ENCODE results near the gene ERC1. TPM values are rescaled to one million over a fixed set of nuclear protein-coding genes. Genes with fewer than 3 reads are reported as not detected.

The ERC1 gene
- total and polyA plus RNA-seq, 9 of the 15 experiments (the other 6 are each of a cell fraction or from before 2014, with no cell fraction given): 0.74 to 11.8 (median 4.8) TPM

GRCh38 chr12:944211-944610 is 46.8 kb upstream of the ERC1 start:
- peaks cover 36% of the 10 kb centered on the region for H3K79me2 ChIP-seq (ENCODE audit: control insufficient read depth, insufficient read depth, low read length)
- no peak overlapping the region for H3K4me2 ChIP-seq (ENCODE audit: insufficient read depth, low read length)
- ATAC-seq (no peak), DNase-seq (ENCODE audit: extremely low read depth in 1 of 4, low spot score in 3 of 4) (no peak), FAIRE-seq (no peak)
- no peaks in the 10 kb centered on the region for H3K27me3 ChIP-seq (ENCODE audit: control insufficient read depth in 2 of 2, insufficient read depth in 2 of 2, low read length in 2 of 2)
- no peak overlapping the region for H3K4me3 ChIP-seq
- no peak overlapping the region for H3K27ac ChIP-seq (ENCODE audit: extremely low read depth, low read depth, low read length)
- 81% methylated on average over 4 of the region's 7 CpGs for WGBS (ENCODE audit: insufficient coverage, low coverage, missing lambda C conversion rate)
- BruUV-seq (replicated peaks): no TSS peak
- H2AFZ ChIP-seq (ENCODE audit: low read depth, low read length): no peak overlapping the region
- peaks cover 17% of the 10 kb centered on the region; the same call in 2 of the 3 replicates for H3K36me3 ChIP-seq (ENCODE audit: control insufficient read depth, insufficient read depth, low read length)
- H3K4me1 ChIP-seq (replicated peaks in 1 of 2; ENCODE audit: control insufficient read depth in 2 of 2, insufficient read depth in 2 of 2, low read length in 2 of 2): peaks cover 0 to 2% of the 10 kb centered on the region in 2 experiments; a peak in 2 of 5 replicates
- in situ Hi-C loops (cut with MboI): no loop called here
- TF ChIP-seq EZH2 (IDR thresholded peaks at IDR 0.05; ENCODE audit: borderline replicate concordance, low read depth, low read length) (no peak), KDM2B (CRISPR knock-in tag; IDR thresholded peaks at IDR 0.05) (no peak), KDM1A (IDR thresholded peaks at IDR 0.05) (no peak), MAFG (tag; conservative IDR thresholded peaks at IDR 0.05) (no peak), MEF2A (IDR thresholded peaks at IDR 0.05; ENCODE audit: control insufficient read depth, low read depth, low read length) (no peak), ZNF57 (CRISPR knock-in tag; IDR thresholded peaks at IDR 0.05) (no peak), MCM2 (IDR thresholded peaks at IDR 0.05; ENCODE audit: low read depth) (no peak), FOXK2 (conservative IDR thresholded peaks at IDR 0.05 in 1 of 2, IDR thresholded peaks at IDR 0.05 in 1 of 2; ENCODE audit: low read depth in 2 of 2) (no peak), NFYB (IDR thresholded peaks at IDR 0.05; ENCODE audit: extremely low read depth, insufficient read length) (no peak), ZC3H8 (IDR thresholded peaks at IDR 0.05) (no peak), MXD1 (CRISPR knock-in tag; IDR thresholded peaks at IDR 0.05; ENCODE audit: borderline replicate concordance, poor library complexity, severe bottlenecking) (no peak)
- no peaks in the 10 kb centered on the region for H3K9me1 ChIP-seq (ENCODE audit: control insufficient read depth, insufficient read depth, low read length)
- H3K9ac ChIP-seq (ENCODE audit: insufficient read depth in 1 of 2, low read depth in 2 of 2, low read length in 2 of 2): no peak overlapping the region
- POLR2A ChIA-PET: no interaction called here
- CTCF ChIA-PET (ENCODE audit: low intra/inter-chr PET ratio): no interaction called here
- intact Hi-C loops (cut with micrococcal nuclease): no loop called here
- H4K20me1 ChIP-seq (replicated peaks; ENCODE audit: control insufficient read depth, insufficient read depth, low read length): no peaks in the 10 kb centered on the region
- no peaks in the 10 kb centered on the region for H3K9me3 ChIP-seq (replicated peaks; ENCODE audit: control insufficient read depth, insufficient read depth, low read depth, low read length)

All from K562 (cell line).